HG02623 (cell line): ENCODE measurements around the gene NRIP1.

ENCODE experiments used
- ATAC-seq: cut with Tn5 transposase; IDR thresholded peaks from one replicate; pipeline ENCODE4 v1.9.1; 2021; ENCODE audit warnings: moderate library complexity; ENCODE audit not compliant: unreplicated experiment

The NRIP1 gene, protein sequence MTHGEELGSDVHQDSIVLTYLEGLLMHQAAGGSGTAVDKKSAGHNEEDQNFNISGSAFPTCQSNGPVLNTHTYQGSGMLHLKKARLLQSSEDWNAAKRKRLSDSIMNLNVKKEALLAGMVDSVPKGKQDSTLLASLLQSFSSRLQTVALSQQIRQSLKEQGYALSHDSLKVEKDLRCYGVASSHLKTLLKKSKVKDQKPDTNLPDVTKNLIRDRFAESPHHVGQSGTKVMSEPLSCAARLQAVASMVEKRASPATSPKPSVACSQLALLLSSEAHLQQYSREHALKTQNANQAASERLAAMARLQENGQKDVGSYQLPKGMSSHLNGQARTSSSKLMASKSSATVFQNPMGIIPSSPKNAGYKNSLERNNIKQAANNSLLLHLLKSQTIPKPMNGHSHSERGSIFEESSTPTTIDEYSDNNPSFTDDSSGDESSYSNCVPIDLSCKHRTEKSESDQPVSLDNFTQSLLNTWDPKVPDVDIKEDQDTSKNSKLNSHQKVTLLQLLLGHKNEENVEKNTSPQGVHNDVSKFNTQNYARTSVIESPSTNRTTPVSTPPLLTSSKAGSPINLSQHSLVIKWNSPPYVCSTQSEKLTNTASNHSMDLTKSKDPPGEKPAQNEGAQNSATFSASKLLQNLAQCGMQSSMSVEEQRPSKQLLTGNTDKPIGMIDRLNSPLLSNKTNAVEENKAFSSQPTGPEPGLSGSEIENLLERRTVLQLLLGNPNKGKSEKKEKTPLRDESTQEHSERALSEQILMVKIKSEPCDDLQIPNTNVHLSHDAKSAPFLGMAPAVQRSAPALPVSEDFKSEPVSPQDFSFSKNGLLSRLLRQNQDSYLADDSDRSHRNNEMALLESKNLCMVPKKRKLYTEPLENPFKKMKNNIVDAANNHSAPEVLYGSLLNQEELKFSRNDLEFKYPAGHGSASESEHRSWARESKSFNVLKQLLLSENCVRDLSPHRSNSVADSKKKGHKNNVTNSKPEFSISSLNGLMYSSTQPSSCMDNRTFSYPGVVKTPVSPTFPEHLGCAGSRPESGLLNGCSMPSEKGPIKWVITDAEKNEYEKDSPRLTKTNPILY (N-terminal part only)

DNA sequence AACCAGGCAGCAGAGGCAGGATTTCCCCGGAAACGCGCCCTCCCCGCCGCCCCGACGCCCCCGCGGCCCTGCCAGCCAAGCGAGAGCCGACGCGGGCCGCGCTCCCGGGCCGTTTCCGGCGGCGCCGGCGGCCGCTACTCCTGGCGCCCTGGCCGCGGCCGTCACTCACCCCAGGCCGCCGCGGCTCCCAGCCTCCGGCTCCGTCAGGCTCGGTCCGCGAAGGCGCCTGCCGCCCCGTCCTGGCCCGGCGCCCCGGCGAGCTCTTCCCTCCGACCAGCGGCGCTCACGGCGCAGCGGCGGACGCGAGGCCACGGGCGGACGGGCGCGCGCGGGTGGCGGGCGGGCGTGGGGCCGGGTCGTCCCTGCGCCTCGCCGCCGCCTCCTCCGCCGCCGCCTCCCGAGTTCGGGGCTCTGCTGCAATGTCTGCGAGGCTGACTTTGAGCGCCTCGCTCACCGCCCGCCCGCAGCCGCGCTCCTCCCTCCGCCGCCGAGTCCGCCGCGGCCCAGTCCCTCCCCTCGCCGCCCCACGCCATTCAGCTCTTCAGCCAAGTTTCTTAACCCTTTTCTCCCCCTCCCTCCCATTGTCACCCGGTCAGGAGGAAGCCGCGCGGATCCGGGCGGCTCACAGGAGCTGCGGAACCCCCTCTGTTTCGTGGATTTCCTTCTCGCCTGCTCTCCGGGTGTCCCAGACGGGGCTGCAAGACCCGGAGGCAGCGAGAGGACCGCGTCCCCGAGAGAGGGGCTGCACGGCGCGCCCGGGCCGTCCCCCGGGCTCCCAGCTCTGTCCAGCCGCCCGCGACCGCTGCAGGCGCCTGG is at the start of gene NRIP1:
TSS of gene NRIP1 (minus strand) at position 425 of the 816 bp plus-strand sequence. CDS start 96,808 bp downstream, outside the sequence.
- ATAC-seq: peak; percentile 72

DNA sequence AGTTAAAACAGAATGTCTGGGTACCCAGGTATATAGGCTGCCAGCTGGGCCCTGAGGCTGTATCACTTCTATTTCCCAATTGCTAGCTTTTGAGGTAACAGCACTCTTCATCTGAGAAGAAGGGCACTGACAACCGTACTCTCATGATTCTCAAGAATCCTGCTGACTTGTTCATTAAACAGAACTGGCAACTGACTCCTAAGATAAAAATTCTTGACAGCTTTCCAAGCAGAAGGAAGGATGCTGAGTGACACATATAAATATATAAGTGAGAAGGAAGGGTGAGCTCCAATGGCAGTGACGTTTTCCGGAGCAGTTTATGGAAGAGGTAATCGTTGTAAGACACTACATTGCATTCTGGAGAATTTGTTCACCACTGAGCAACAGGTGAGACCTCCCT is 48.1 kb upstream of the NRIP1 start:
- ATAC-seq: no peak

DNA sequence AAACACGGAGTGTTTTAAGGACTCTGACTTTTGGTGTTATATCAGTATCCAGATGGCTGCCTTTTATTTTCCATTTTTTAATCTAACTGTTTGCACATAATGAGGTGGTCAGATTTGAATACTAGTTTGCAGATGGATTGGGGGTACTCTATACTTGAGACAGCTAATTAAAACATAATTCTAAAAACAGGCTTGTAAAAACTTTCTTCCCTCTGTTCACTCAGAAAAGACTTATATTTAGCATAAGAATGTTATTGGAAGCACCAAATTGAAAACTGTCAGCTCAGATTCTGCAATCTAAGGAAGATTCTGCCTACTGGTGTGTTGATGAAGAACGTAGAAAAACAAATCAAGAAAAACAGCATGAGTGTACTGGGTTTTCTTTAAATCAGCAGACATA is 44.0 kb upstream of the NRIP1 start:
- no peak for ATAC-seq

DNA sequence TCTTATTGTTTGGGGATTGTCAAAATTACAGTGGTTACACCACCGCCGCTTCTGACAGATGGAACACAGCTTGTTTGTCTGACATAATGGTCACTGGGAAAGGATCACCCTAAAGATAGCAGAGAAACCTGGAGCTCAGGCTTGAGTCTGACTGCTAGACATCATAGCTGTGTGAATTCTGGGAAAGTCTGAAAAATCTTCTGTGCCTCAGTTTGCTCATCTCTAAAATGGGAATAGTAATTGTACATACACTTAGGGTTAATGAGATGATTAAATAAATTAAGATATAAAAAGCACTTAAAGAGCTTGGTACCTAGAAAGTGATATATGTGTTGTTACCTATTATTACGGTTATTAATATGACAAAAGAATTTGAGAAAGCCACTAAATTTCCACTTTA is 39.7 kb upstream of the NRIP1 start:
- no peak for ATAC-seq

DNA sequence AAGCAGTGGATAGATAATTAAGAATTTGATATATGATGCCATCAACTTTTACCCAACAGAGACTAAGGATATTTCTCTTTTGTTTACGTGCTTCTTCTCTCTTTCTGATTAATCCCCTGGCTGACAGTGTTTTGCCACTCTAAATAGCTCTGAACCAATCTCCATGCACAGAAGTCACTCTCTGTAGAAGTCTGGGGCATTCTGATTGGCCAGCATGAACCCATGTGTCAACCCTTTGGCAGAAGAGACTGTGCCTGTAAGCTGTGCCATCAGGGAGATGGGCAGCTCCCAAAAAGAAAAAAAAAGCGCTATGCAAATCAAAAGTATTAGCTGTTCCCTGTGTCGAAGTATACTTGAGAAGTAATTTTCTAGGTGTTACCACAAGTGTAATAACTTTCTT is 34.1 kb upstream of the NRIP1 start:
- no peak for ATAC-seq

DNA sequence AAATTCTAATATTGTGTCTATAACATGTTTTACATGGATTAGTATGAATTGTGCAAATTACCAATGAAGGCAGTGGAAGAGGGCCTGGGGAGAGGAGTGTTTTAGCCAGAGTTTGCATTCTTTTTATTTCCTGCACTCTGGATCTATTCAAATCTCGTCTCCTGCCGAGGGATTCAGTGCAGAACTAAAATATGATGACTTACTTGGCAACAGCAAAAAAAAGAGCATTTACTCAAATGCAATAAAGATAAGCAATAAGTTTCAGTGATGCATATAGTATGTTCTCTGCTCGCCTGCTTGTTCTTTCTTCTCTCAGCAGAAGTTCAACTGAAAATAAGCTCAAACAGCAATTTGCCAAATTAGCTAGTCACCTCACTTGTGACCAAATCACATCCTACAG is 33.4 kb upstream of the NRIP1 start:
- ATAC-seq: no peak

DNA sequence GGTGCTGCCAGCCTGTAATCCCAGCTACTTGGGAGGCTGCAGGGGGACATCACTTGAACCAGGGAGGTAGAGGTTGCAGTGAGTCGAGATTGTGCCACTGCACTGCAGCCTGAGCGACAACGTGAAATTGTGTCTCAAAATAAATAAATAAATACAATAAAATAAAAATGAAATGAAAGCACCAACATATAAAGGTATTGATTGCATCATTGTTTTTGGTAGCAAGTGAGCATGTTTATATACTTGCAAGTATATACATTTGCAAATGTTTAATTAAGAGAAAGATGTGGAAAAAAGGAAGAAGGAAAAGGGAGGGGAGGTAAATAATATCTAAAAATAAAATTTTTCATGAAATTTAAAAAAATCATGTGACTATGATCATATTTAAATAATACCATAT is 32.8 kb upstream of the NRIP1 start:
- ATAC-seq: no peak

DNA sequence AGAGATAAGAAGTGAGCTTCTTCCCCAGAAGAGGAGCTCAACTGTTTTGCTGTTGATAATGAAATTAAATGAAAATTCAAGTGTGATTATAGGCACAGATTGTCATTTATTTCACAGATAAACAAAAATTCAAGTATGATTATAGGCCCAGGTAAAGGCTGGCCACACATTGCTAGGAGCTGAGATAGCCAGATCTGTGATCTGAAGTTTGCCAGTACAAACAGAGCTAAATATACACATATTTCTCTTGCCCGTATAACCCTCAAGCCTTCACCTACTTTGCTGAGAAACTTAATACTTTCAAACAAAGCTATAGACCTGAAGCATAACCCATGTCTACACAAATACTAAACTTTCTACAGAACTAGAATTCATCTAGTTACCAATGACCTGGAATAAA is 31.3 kb upstream of the NRIP1 start:
- no peak for ATAC-seq

DNA sequence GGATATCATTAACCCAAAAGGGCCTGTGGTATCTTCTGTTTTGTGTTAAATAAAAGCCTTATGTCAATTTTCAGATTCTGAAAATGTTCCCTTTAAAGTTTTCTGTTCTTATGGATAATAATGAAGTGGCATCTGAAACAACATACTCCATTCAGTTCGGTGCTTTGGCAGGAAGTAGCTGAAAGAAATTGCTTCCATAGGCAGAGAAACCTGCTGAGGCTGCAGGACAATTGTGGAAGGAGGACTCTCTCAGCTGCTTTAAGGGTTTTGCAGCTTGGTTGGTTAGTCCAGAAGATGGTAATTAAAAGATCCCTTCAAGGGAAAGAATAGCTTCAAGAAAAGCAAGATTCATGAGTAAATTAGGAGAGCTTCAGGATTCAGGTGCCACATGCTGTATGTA is 30.5 kb upstream of the NRIP1 start:
- ATAC-seq: no peak

DNA sequence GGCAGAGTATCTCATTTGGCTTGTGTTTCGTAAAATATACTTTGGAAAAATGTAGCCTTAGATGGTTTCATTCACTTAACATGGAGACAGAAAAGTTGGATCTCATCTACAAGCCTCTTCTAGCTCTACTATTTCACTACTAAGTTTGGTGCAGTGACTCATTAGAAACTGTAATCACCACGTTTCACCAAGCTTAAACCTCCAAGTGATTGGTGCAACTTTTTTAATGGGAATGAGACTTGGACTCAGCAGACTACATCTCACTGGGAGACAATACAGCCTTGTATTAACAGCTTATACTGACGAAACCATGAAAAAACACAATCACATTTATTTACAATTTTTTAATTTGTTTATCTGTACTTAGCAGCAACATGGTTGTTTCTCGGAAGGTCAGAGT is 29.9 kb upstream of the NRIP1 start:
- ATAC-seq: no peak

DNA sequence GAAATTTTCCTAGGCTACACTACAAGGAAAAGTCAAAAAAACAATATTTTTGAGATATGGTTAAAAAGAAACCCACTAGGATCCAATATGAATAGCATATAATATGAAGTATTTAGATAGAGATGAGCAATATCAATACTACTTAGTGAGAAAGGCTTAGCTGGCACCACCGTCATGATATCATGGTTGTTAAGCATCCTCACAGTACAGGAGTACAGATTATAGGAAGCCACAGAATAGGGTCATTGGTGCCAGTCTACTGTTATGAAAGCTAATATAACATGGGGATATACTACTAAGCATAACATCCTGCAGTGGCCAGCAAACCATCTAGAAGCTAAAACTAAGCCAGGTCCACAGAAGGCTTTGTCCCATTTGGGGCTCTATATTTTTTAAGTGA is 28.4 kb upstream of the NRIP1 start:
- no peak for ATAC-seq

DNA sequence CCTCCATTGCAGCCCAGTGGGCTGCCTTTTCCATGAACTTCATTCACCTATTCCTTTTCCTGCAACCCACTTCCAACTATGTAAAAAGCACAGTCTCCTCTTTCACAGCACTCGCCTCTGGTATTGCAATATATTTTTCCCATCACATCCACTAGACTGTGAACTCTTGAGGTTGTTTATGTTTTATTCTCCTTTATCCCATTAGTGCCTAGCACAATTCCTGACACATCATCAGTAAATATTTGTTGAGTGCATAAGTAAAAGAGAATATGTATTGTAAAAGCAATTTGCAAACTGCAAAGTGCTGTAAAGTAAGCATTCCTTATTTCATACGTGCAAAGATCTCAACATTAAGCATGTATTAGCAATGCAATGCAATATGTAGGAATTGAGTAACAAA is 27.9 kb upstream of the NRIP1 start:
- no peak for ATAC-seq

DNA sequence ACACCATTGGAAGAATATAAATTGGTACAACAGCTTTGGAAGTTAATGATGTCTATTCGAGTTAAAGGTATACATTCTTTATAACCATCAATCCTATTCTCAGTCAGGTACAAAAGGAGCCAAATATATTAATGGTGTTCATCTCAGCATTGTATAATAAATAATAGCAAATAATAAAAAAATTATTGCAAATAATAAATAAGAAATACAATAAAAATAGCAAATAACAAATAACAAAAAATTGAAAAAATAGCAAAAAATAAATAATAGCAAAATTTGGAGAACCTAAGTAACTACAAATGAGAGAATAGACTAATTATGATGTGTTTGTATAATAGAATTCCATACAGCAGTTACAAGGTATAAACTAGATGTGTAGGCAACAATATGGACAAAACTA is 25.6 kb upstream of the NRIP1 start:
- ATAC-seq: no peak

DNA sequence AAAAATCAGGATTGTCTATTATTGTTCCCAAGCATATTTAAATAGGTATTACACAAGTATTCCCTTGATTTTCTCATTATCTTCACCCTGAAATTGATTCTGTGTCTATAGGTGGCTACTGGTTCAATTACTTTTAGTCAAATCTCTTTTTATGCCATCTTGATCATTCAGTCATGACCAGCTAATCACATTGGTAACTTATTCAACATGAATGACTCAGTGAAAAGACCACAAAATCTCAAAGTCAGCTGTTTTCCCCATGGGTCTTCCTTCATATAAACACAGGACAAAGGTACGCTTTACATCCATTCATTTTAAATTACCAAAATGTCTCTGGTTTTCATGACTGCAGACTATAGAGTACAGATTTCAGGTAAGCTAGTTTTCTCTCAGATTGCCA is 23.7 kb upstream of the NRIP1 start:
- no peak for ATAC-seq

DNA sequence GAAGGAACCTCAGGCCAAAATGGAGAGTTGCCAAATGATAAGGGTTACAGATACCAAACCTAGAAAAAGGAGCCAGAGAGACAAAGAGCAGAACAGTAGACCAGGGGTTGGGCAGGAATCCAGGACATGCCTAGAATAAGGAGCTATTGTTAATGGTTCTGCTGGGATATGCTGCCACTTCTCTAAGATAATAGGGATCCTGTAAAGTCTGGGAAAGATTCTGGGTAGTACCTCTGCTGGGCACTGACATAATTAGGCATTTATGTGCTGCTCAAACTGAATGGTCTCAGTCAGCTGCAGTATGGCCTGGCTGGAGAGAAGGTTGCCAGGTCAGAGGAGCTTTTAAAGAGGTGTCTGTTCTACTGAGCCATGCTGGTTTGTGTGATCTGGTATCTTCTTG is 19.9 kb upstream of the NRIP1 start:
- ATAC-seq: no peak

DNA sequence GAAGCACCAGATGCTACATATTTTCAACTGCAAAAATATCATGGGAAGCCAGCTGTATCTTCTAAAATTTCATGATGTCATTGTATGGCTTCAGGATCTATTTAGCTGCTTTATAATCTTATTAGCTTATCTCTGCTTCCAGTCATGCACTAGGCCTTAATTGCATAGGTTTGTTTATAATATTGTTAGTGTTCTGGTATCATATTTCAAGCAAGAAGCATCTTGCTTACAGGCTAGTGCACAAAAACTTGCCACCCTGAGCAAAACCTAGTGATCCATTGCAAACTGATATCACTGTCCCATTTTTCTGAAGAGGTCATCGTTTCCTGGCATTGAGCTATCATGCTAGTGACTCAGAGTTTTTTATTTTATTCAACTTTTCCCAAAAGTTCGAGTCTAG is 15.7 kb upstream of the NRIP1 start:
- no peak for ATAC-seq

DNA sequence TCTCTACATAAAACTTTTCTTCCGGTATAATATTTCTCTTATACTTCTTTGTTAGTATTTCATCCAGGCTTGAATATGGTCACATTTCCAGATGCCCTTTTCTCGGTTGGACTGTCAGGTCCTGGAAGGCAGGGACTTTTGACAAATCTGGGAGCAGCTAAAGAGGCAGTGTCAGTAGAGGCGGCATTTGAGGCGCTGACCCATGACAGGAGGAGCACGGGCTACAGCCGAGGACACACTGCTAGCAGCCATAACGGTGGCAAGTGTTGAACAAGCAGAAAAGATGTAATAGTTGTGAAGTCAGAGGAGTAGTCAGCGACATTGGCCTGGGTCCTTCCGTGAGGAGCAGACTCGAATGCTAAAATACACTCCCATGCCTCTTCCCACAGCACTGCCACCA is 14.5 kb upstream of the NRIP1 start:
- ATAC-seq: no peak

DNA sequence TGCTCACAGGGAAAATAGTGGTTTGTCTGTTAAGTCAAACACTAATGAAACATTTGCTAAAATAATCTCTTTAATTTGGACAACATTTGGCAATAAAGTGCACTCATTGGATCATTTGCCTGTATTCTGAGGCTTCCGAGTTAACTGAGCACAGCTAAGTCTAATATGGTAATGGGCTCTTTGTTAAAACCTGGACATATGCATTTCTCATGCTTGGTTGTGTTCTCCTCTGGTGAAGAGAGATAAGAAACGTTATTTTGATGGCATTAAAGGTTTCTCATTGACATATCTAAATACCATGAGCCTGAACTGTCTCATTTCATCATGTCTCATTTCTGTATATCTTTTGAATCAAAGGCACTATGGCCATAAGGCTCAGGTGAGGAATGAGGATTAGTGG is 13.4 kb upstream of the NRIP1 start:
- ATAC-seq: no peak

DNA sequence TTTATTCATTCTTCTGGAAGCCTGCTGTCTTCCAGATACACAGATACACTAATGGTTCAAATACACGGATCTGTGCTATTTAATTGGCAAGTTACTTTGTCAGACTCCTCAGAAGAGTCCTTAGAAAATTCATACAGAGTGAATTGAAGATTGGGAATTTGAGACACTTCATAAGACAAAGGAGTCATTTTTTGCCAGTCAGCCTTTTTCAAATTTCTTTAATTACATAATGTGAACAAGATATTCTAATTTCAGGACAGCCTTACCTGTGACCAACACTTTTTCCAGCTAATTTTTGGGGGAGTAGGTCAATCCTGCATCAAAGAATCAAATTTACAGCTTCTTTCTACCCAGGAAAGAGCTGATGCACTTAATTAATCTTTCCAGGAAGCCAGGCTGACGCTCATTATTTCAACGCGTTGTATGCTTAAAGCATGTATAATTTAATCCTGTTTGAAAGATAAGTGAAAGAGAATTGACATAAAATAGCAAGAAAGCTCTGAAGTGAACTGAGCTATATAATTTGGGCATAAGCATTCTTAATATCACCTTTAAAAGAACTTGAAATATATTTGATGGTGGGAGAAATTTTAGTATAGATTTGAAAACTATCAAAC is 12.8 kb upstream of the NRIP1 start:
- ATAC-seq: no peak

DNA sequence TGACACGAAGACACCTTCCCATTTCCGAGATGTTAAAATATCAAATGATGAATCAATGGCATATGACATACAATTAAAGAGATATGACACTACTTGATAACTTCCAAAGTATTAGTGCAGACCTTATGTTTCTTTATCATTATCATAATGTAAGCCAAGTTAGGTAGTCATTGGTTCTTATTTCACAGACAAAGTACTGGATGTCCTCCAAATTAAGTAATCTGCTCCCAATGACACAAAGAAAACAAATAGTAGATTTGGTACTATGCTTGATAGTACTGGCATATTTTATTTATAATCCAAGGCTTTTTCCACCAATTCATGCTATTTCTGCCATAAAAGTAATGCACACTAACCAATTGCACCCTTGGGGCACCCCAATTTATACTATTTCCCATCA is 11.9 kb upstream of the NRIP1 start:
- no peak for ATAC-seq

DNA sequence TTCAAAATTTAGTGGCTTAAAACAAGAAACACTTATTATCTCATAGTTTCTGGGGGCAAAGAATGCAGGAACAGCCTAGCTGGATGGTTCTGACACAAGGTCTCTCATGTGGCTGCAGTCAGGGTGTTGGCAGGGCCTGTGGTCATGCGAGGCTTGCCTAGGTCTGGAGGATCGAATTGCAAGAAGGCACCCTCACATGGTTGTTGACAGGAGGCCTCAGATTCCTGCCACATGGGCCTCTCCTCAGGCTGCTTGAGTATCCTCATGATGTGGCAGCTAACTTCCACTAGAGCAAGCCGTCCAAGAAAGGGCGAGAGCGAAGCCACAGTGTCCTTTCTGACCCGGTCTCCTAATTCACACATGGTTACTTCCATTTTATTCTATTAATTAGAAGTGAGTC is 6.2 kb upstream of the NRIP1 start:
- no peak for ATAC-seq
